Spleen (tissue), 11 donors: ENCODE results near the gene CRPPA. TPM values are rescaled to one million over a fixed set of nuclear protein-coding genes. Genes with fewer than 3 reads are reported as not detected.

Experiments used
- DNase-seq: peaks from one replicate; pipeline ENCODE4 v3.0.0-alpha.2; 2020
- H3K27ac ChIP-seq, 8 donors: fragments of 200-600 bp; sonication (generic) in 7 of 8; 1 replicate in 4 of 8; 2 replicates in 4 of 8; pipeline versions ENCODE4 v1.5.0 to v1.8.0; 2016 to 2021; ENCODE audit warnings: inconsistent platforms in 4 of 8, mild to moderate bottlenecking in 4 of 8, moderate library complexity in 1 of 8
- H3K27me3 ChIP-seq, 7 donors: fragments of 200-600 bp; sonication (generic) in 6 of 7; replicated peaks in 1 of 7; 1 replicate in 4 of 7; 2 replicates in 3 of 7; pipeline versions ENCODE4 v1.5.0 to v1.8.0; 2016 to 2021; ENCODE audit warnings: inconsistent platforms in 3 of 7, mild to moderate bottlenecking in 1 of 7
- H3K36me3 ChIP-seq, 6 donors: fragments of 200-600 bp; sonication (generic) in 5 of 6; 1 replicate in 4 of 6; 2 replicates in 2 of 6; pipeline versions ENCODE4 v1.5.0 to v1.8.0; 2016 to 2021; ENCODE audit warnings: inconsistent platforms in 2 of 6
- H3K4me1 ChIP-seq, 6 donors: fragments of 200-600 bp; sonication (generic) in 5 of 6; 1 replicate in 3 of 6; 2 replicates in 3 of 6; pipeline versions ENCODE4 v1.5.0 to v1.8.0; 2016 to 2021; ENCODE audit warnings: inconsistent platforms in 3 of 6
- H3K4me3 ChIP-seq, 8 donors: fragments of 200-600 bp; sonication (generic) in 7 of 8; 1 replicate in 4 of 8; 2 replicates in 4 of 8; pipeline versions ENCODE4 v1.5.0 to v1.8.0; 2016 to 2021; ENCODE audit warnings: inconsistent platforms in 4 of 8, mild to moderate bottlenecking in 4 of 8, moderate library complexity in 2 of 8
- H3K9me3 ChIP-seq, 8 donors: fragments of 200-600 bp; sonication (generic) in 7 of 8; 1 replicate in 4 of 8; 2 replicates in 4 of 8; pipeline versions ENCODE4 v1.5.0 to v1.8.0; 2016 to 2021; ENCODE audit warnings: inconsistent platforms in 4 of 8
- CTCF ChIP-seq, 11 experiments: fragments of 200-600 bp in 7 of 11; fragments of 450-650 bp in 4 of 11; sonication (generic) in 4 of 11; IDR thresholded peaks in 8 of 11; conservative IDR thresholded peaks in 3 of 11; 1 replicate in 7 of 11; 2 replicates in 4 of 11; pipeline versions ENCODE4 v1.4.0 to v1.8.0; 2016 to 2021; ENCODE audit warnings: antibody characterized with exemption in 11 of 11, inconsistent platforms in 4 of 11, mild to moderate bottlenecking in 1 of 11
- POLR2A ChIP-seq, 3 donors: fragments of 450-650 bp; IDR thresholded peaks; one replicate each; pipeline ENCODE4 v1.5.1; 2017; ENCODE audit warnings: antibody characterized with exemption in 3 of 3, mild to moderate bottlenecking in 1 of 3
- POLR2AphosphoS5 ChIP-seq, 3 donors: sonication (generic); formaldehyde crosslinking; IDR thresholded peaks; one replicate each; pipeline ENCODE4 v1.5.1; 2017; ENCODE audit warnings: antibody characterized with exemption in 3 of 3
- WGBS, 5 donors: extraction: QIAGEN DNeasy Blood & Tissue Kit in 3 of 5; methylation state at CpG; one replicate each; pipeline versions ENCODE4 v1.1.5 to v1.1.7; 2013 to 2018; 5-methylcytosine and 5-hydroxymethylcytosine counted together
- intact Hi-C: fragments of 100-400 bp; cut with DNase I; formaldehyde crosslinking; loops from one replicate; pipeline ENCODE4 v1.15.0; 2023; ENCODE audit warnings: low total_unique reads
- polyA plus RNA-seq, 3 donors: library from polyadenylated mRNA; stranded (reverse); fragments of 200-250 nt; gene quantifications; one replicate each; pipeline ENCODE4 v1.2.1, GENCODE V29; 2013
- total RNA-seq, 7 donors: library from RNA; depleted of rRNA in 3 of 7; stranded (reverse); fragments of >200 nt in 3 of 7; fragmentation: NEBNext Ultra II Directional in 4 of 7; extraction: Animal tissue kit (Norgen Biotek cat#: 25700) in 4 of 7; gene quantifications; one replicate each; pipeline versions ENCODE4 v1.1.0 to v1.2.1, GENCODE V29; 2016 to 2021
- donor health status: healthy with polysubstance abuse.
- donor health status: DM: no; HTN: no; CAD: no; lungs with moderate emphysema.
- donor health status: DM: no; HTN: no; CAD: no.
- donor health status: Bipolar disorder and iron deficiency.
- donor health status: healthy.
- donor health status: DM: no; HTN: no; CAD: no.
- donor health status: DM: yes; HTN: yes; CAD: no.

The CRPPA gene
- total and polyA plus RNA-seq, 10 donors, result 0.15 to 3.1 (median 0.84) TPM

GRCh38 chr7:16416289-16417282 is 4.8 kb downstream of the CRPPA start:
- DNase-seq, result no peak
- H3K27me3 ChIP-seq, result no peaks in the 10 kb centered on the region
- H3K27ac ChIP-seq, result no peak overlapping the region
- WGBS, 5 donors, result 72 to 80% (median 79%) methylated on average over 7 of the region's 7 CpGs
- no peak for TF ChIP-seq CTCF (IDR thresholded peaks at IDR 0.05 in 8 of 11, conservative IDR thresholded peaks at IDR 0.05 in 3 of 11)
- no peak for TF ChIP-seq POLR2AphosphoS5 (IDR thresholded peaks at IDR 0.05)
- TF ChIP-seq POLR2A (IDR thresholded peaks at IDR 0.05), result no peak
- H3K4me3 ChIP-seq, result no peak overlapping the region
- peaks cover 3 to 15% (median 12%) of the 10 kb centered on the region in 6 donors for H3K4me1 ChIP-seq
- no peaks in the 10 kb centered on the region for H3K9me3 ChIP-seq
- intact Hi-C loops, result no loop called here
- no peaks in the 10 kb centered on the region for H3K36me3 ChIP-seq

GRCh38 chr7:16412274-16413254 is 8.8 kb downstream of the CRPPA start:
- Histone ChIP-seq H3K27me3 (no peaks in the 10 kb centered on the region), H3K4me1 (no peaks in the 10 kb centered on the region), H3K4me3 (no peak overlapping the region), H3K36me3 (no peaks in the 10 kb centered on the region), H3K9me3 (no peaks in the 10 kb centered on the region), H3K27ac (no peak overlapping the region)
- no peak for TF ChIP-seq POLR2A (IDR thresholded peaks at IDR 0.05)
- no peak for TF ChIP-seq POLR2AphosphoS5 (IDR thresholded peaks at IDR 0.05)
- TF ChIP-seq CTCF (IDR thresholded peaks at IDR 0.05 in 8 of 11, conservative IDR thresholded peaks at IDR 0.05 in 3 of 11), result no peak
- no peak for DNase-seq
- WGBS, 5 donors, result 87 to 90% (median 89%) methylated on average over 8 of the region's 8 CpGs
- intact Hi-C loops, result no loop called here

GRCh38 chr7:16411391-16411790 is 9.9 kb downstream of the CRPPA start:
- TF ChIP-seq CTCF (IDR thresholded peaks at IDR 0.05 in 8 of 11, conservative IDR thresholded peaks at IDR 0.05 in 3 of 11), result no peak
- TF ChIP-seq POLR2AphosphoS5 (IDR thresholded peaks at IDR 0.05), result no peak
- TF ChIP-seq POLR2A (IDR thresholded peaks at IDR 0.05), result no peak
- H3K36me3 ChIP-seq, result no peaks in the 10 kb centered on the region
- no peak overlapping the region for H3K4me3 ChIP-seq
- H3K4me1 ChIP-seq, result no peaks in the 10 kb centered on the region
- DNase-seq, result no peak
- H3K27ac ChIP-seq, result no peak overlapping the region
- intact Hi-C loops, result no loop called here
- H3K9me3 ChIP-seq, result no peaks in the 10 kb centered on the region
- no peaks in the 10 kb centered on the region for H3K27me3 ChIP-seq
- 90 to 99% (median 91%) methylated on average over 2 of the region's 2 CpGs for WGBS, 5 donors
